ENCODE measurements around the gene FGF1. TPM values are rescaled to one million over a fixed set of nuclear protein-coding genes. Genes with fewer than 3 reads are reported as not detected.

FGF1 gene
- total and polyA plus RNA-seq, 2 of the 4 experiments (the other 2 are of a cell fraction), result 7.6 to 7.7 TPM

DNA sequence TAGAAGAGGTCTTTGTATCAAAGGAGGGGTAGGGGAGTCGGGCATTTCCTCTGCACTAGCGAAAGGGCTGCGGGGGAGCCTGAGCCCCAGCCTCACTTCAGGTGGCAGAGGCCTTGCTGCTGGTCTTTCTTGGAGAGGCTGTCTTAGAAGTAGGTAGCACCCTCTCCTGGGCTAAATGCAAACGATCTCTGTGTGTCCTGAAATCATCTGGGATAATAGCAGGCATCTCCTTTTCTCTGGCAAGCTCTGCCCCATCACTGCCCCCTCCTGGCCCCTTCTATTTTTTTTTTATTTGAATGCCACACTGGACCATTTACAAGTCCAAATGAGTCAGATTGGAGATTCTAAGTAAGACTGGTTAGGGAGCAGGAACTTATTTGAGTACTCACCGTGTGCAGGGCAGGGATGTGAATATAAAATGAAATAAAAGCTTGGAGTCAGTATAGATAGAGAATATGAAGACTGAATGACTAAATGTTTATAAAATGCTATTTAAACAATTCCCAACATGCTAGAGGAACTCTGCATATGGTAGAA, 137.1 kb downstream of the FGF1 start (continued):
- TF ChIP-seq CEBPB (IDR thresholded peaks at IDR 0.05; ENCODE audit: low read depth, low read length) (no peak), SMC3 (IDR thresholded peaks at IDR 0.05; ENCODE audit: low read depth, low read length) (peak; percentile 96)

DNA sequence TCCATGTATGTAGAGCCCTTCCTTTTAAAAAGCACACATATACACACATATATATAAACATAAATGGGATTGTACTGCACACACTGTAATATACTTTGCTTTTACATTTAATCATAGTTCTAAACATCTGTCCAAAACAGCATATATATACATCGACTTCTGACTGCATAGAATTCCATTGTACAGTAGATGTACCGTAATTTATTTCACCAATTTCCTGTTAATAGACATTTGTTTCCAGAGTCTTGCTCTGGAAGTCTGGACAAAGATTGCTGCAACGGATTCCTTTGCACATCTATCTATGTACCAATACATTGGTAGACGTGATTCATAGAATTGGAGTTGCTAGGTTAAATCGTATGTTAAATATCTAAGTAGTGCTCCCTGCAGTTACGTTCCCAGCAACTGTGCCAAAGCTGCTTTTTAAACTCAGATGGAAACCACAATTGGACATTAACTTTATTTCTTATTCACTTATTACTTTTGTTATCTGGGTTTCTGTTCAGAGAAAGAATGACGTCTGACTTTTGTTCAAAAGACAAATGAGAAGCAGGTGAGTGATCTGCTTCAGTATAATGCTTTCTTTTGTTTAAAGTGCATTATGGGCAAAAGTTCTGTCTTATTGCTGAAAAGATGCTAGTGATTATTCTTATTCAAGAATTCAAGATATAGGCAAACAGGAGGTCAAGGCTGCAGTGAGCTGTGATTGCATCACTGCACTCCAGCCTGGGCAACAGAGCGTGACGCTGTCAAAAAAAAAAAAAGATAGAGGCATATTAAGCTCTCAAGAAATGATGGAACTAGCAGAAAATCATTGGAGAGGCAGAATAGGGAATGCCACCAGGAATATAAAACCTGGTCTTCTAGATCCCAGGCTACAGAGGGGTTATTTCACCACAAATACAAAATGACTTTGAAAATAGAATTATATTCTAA, 138.2 kb downstream of the FGF1 start:
- no peak overlapping the region for H2BK15ac ChIP-seq (ENCODE audit: low read depth, low read length)
- H3K56ac ChIP-seq (ENCODE audit: extremely low read depth, insufficient read depth, low read length), result no peak overlapping the region
- H2BK120ac ChIP-seq (ENCODE audit: low read depth, low read length), result no peak overlapping the region
- no peaks in the 10 kb centered on the region for H4K20me1 ChIP-seq (ENCODE audit: insufficient read depth, low read length)
- H4K5ac ChIP-seq (ENCODE audit: low read depth, low read length), result no peak overlapping the region
- in situ Hi-C loops (cut with MboI; ENCODE audit: low sequenced_read_pairs), result loop anchor here (5.0 kb wide), 2 partner anchors 225 to 390 kb away; no protein-coding TSS in a partner anchor
- DNase-seq (no peak), ATAC-seq (ENCODE audit: low read depth) (no peak)
- H2AFZ ChIP-seq (replicated peaks; ENCODE audit: low read length, poor library complexity), result no peak overlapping the region
- no peak overlapping the region for H3K4me3 ChIP-seq (ENCODE audit: insufficient read depth, low read depth, low read length)
- BruUV-seq (replicated peaks), result no TSS peak
- H3K4me1 ChIP-seq (ENCODE audit: control insufficient read depth, insufficient read depth, low read length), result peaks cover 19% of the 10 kb centered on the region
- WGBS, 2 experiments (ENCODE audit: extremely low coverage in 2 of 2, insufficient read length in 1 of 2), result 100% methylated on average over 2 of the region's 9 CpGs; no CpG with 5 or more reads in 1 of the 2 experiments
- H3K27ac ChIP-seq (ENCODE audit: insufficient read depth, low read length), result no peak overlapping the region
- no peak overlapping the region for H3K4ac ChIP-seq (ENCODE audit: low read depth, low read length)
- TF ChIP-seq CEBPB (IDR thresholded peaks at IDR 0.05; ENCODE audit: low read depth, low read length), result peak; percentile 30; the same call in 1 of the 2 replicates
- TF ChIP-seq CHD1 (IDR thresholded peaks at IDR 0.05; ENCODE audit: low read depth, low read length), result no peak
- no peak for TF ChIP-seq RAD21 (IDR thresholded peaks at IDR 0.05; ENCODE audit: low read length)
- TF ChIP-seq MAFK (IDR thresholded peaks at IDR 0.05; ENCODE audit: low read depth, low read length), result no peak
- no peak overlapping the region for H3K14ac ChIP-seq (replicated peaks; ENCODE audit: low read depth, low read length)
- H4K91ac ChIP-seq (ENCODE audit: insufficient read depth, low read depth, low read length), result no peak overlapping the region
- peaks cover 0 to 38% of the 10 kb centered on the region in 2 experiments; a peak in 2 of 4 replicates for H3K79me1 ChIP-seq (ENCODE audit: low read depth in 1 of 2, low read length in 2 of 2)
- H3K9me3 ChIP-seq (ENCODE audit: control insufficient read depth, insufficient read depth, low read length), result no peaks in the 10 kb centered on the region
- H3K36me3 ChIP-seq (ENCODE audit: control insufficient read depth, insufficient read depth, low read length), result no peaks in the 10 kb centered on the region
- H3K9me1 ChIP-seq (ENCODE audit: insufficient read depth, low read length), result peaks cover 17% of the 10 kb centered on the region
- no peak overlapping the region for H2BK20ac ChIP-seq (ENCODE audit: low read depth, low read length)
- H2AK5ac ChIP-seq (ENCODE audit: low read depth, low read length), result peak overlapping the region; percentile 7; the same call in 1 of the 2 replicates
- no peak overlapping the region for H3K18ac ChIP-seq (ENCODE audit: low read depth, low read length)
- no peak overlapping the region for H4K8ac ChIP-seq (ENCODE audit: low read depth in 2 of 2, low read length in 2 of 2)
- H3K9ac ChIP-seq (ENCODE audit: low read depth, low read length), result no peak overlapping the region
- H3K27me3 ChIP-seq (ENCODE audit: control insufficient read depth, insufficient read depth, low read length), result no peaks in the 10 kb centered on the region
- H3K23ac ChIP-seq (ENCODE audit: low read depth, low read length), result no peak overlapping the region
- ChIA-PET CTCF (interaction anchor here (0.6 to 3.0 kb wide), 3 partner anchors 224 to 396 kb away, joined by 3 to 15 read pairs (median 11); partner anchors contain the start of gene SPRY4), POLR2A (ENCODE audit: unreplicated experiment) (no interaction called here)
- dilution Hi-C loops (cut with HindIII; ENCODE audit: low sequenced_read_pairs, unreplicated experiment), result loop anchor here (25.0 kb wide), 1 partner anchor 410 kb away; no protein-coding TSS in a partner anchor
- H3K4me2 ChIP-seq (ENCODE audit: low read depth, low read length), result no peak overlapping the region
- no peak overlapping the region for H2AK9ac ChIP-seq (replicated peaks; ENCODE audit: low read depth, low read length, poor library complexity)
- H2BK5ac ChIP-seq (ENCODE audit: low read depth, low read length, poor library complexity, severe bottlenecking), result no peak overlapping the region
- intact Hi-C loops (cut with micrococcal nuclease), result loop anchor here (1.0 to 10.0 kb wide), 7 partner anchors 103 to 535 kb away; partner anchors contain the start of gene GNPDA1
